T-helper 2 cell (primary cell): Measurements from ENCODE around the gene BMP8B.

ENCODE experiments used
- DNase-seq, 5 experiments: peaks; one replicate each; pipeline versions ENCODE4 v3.0.0 to v3.0.0-alpha.2; 2012 to 2022

The BMP8B gene

DNA sequence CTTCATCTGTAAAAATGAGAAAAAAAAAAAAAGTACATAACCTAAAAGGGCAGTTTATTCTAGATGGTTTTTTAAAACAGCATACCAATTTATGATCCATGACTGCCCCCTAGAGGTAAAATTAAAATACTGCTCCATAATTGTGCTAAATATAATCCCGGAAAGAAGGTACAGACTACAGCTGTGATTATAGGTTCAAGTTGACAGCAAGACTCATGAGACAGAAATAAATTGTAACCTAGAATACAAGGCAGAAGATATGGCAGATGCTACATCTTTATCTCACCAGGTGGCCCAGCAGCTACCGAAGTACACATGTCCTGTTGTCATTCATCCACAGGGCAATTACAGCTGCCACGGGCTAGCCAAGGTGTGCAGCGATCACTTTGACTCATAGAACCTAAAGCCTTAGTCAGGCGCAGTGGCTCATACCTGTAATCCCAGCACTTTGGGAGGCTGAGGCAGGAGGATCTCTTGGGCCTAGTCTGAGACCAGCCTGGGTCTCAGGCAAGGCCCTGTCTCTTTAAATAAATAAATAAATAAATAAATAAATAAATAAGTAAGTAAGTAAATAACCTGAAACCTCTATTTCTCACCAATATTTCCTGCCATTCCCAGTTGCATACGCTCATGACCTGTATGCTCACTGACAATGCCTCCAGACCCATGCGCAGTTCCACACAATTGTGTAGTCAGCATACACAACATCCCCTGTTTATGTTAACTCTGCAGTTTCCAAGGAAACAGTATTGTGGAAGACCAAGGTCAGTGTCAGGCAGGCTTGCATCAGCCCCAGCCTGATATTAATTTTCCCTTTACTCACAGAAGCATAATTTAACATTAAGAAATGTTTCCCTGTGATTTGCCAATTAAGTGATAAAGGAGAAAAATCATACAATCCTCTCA is 68.3 kb downstream of the BMP8B start:
- DNase-seq, result peak in 2 of 5 experiments; percentile 41 to 66

DNA sequence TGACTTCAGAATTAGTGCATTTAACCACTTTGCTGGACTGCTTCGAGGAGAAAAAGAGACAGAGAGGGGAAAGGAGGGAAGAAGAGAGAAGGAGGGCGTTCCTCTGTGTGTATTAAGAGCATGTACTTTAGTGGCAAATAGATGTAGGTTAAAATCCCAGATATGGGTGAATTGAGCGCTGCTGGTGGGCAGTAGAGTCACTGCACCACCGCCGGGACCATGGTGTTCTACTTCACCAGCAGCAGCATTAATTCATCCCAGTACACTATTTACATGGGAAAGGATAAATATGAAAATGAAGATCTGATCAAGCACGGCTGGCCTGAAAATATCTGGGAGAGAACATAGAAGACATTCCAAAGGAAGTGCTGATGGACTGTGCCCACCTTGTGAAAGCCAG is 70.9 kb downstream of the BMP8B start:
- DNase-seq, result no peak

DNA sequence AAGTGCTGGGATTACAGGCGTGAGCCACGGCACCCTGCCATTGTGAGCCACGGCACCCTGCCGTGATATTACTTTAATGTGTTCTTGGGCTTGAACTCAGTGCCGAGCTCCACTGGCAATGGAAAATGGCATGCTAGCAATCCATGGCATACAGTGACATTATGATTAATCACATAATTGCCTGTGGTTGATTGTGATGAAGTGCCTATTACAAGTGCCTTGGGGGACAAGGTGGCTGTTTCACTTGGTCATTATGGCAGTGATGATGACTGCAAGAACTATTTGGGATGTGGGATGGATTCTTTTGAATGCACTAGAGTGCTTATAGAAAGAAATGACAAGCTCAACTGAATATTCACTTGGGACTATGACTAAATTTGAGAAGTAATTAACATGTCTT is 75.1 kb downstream of the BMP8B start:
- DNase-seq, result no peak

DNA sequence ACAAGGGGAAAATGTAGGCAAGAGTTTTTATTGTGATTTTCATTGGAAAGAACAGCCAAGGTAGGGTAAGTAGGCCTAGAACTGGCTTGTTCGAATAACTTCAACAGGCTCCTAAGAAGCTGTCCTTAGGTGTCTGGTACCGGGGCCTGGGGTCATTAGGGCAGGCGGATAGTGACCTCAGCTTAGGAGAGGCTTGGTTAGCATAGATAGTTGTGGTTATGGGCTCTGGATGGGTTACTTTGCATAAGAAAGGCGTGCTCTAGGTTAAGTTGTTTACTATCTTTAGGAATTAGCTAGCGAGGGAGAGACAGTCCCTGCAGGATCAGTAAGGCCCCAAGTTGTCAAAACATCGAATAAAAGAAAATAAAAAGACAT is 76.7 kb downstream of the BMP8B start:
- no peak for DNase-seq

DNA sequence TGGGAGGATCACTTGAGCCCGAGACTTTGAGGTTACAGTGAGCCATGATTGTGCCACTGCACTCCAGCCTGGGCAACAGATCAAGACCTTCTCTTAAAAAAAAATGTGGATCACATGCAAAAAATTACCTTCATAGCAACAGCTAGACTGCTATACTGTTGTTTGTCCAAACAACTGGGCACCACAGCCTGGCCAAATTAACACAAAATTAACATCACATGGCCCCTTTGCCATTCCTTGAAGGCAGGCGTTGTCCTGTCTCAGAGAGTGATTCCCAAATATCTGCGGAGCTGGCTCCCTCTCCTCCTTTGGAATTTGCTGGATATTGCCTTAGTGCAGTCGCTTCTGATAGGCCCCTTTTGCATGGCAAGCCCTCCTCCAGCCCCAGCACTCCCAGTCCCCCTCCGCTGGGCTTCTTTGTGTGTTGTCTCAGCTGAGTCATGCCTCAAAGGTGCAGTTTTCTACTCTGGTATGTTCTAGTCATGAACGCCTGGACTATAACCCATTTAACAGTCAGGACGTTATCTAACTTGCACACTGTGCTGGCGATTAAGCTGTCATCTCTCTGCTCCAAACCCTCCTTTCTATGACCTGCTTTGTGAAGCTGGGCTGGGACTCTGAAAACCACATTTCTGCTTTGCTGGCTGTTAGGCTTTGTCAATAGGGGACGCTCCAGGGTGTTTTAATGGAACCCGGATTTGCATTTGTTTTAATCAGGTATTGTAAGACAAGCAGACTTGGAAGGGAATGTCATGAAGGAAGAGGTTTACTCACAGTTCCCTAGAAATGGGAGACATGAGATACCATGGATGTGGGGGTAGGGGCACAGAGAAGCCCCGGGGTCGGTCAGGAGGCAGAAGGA is 77.3 kb downstream of the BMP8B start:
- DNase-seq, result no peak

DNA sequence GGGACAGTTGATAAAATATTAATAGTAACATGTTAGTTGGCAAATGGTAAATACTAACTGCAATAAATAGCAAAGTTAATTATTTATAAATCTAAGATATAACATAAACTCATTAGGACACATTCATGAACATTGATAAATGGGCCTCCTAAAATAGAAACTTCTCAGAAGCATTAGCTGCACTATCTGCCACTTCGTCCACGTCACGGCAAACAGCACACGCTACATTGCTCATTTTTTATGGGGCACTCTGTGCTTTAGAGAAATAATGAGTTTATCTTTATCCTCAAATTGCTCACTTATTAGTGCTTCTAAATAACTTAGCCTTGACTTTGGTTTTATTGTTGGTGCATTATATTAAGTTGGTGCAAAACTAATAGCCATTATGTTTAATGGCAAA is 81.2 kb downstream of the BMP8B start:
- DNase-seq, result no peak
